CD4-positive, alpha-beta T cell (primary cell): ENCODE measurements around the gene ABR. TPM values are rescaled to one million over a fixed set of nuclear protein-coding genes. Genes with fewer than 3 reads are reported as not detected.

Experiments used
- ATAC-seq: fragments of 200-7000 bp; cut with Tn5 transposase; one replicate; pipeline ENCODE4 v1.10.0; 2022; ENCODE audit warnings: mild to moderate bottlenecking; ENCODE audit not compliant: poor library complexity
- CTCF ChIA-PET: fragments of 350-600 bp; sonication (Branson Sonifier 250); formaldehyde crosslinking; loops from one replicate; lab custom pipeline; 2021; ENCODE audit warnings: antibody characterized with exemption, inconsistent platforms; lab: Charles Lee
- POLR2A ChIA-PET: fragments of 350-600 bp; sonication (Branson Sonifier 250); formaldehyde crosslinking; loops from one replicate; lab custom pipeline; 2021; ENCODE audit warnings: antibody characterized with exemption, inconsistent platforms; lab: Charles Lee
- DNase-seq, 14 experiments: peaks; one replicate each; pipeline ENCODE4 v3.0.0-alpha.2; 2013 to 2020; ENCODE audit warnings: mixed read lengths in 2 of 14
- H3K27ac ChIP-seq, 2 donors: one replicate each; pipeline versions ENCODE4 v1.5.1 to v1.7.0; 2013; ENCODE audit warnings: low read length in 2 of 2, low read depth in 1 of 2, mild to moderate bottlenecking in 1 of 2
- H3K27me3 ChIP-seq, 2 experiments: 1 replicate in 1 of 2; 2 replicates in 1 of 2; pipeline versions ENCODE4 v1.6.1 to v1.7.0; 2013; ENCODE audit warnings: low read length in 2 of 2, control low read depth in 1 of 2, mild to moderate bottlenecking in 1 of 2, moderate library complexity in 1 of 2; ENCODE audit not compliant: insufficient read depth in 2 of 2, control insufficient read depth in 1 of 2
- H3K36me3 ChIP-seq: one replicate; pipeline ENCODE4 v1.6.1; 2013; ENCODE audit warnings: low read length, control low read depth; ENCODE audit not compliant: insufficient read depth
- H3K4me1 ChIP-seq: one replicate; pipeline ENCODE4 v1.6.1; 2013; ENCODE audit warnings: low read length, control low read depth; ENCODE audit not compliant: insufficient read depth
- H3K4me3 ChIP-seq: one replicate; pipeline ENCODE4 v1.5.1; 2013; ENCODE audit warnings: mild to moderate bottlenecking, low read length, moderate library complexity
- H3K9me3 ChIP-seq, 2 experiments: 1 replicate in 1 of 2; 2 replicates in 1 of 2; pipeline versions ENCODE4 v1.6.1 to v1.7.0; 2013; ENCODE audit warnings: low read length in 2 of 2, mild to moderate bottlenecking in 2 of 2, control low read depth in 1 of 2, moderate library complexity in 1 of 2; ENCODE audit not compliant: control insufficient read depth in 1 of 2, insufficient read depth in 1 of 2
- H3K27ac Mint-ChIP-seq: one replicate; pipeline ENCODE4 v1.8.0; 2020; ENCODE audit warnings: mixed read lengths
- H3K27me3 Mint-ChIP-seq: one replicate; pipeline ENCODE4 v1.8.0; 2021; ENCODE audit warnings: mixed read lengths
- H3K36me3 Mint-ChIP-seq: one replicate; pipeline ENCODE4 v1.8.0; 2021; ENCODE audit warnings: low read depth, mixed read lengths
- H3K4me1 Mint-ChIP-seq: one replicate; pipeline ENCODE4 v1.8.0; 2021; ENCODE audit warnings: low read depth, mixed read lengths
- H3K4me3 Mint-ChIP-seq: one replicate; pipeline ENCODE4 v1.8.0; 2020; ENCODE audit warnings: mild to moderate bottlenecking, mixed read lengths
- H3K9me3 Mint-ChIP-seq: one replicate; pipeline ENCODE4 v1.8.0; 2020; ENCODE audit warnings: mixed read lengths
- intact Hi-C, 2 experiments: fragments of 100-400 bp; cut with DNase I in 1 of 2; cut with micrococcal nuclease in 1 of 2; formaldehyde crosslinking; loops; one replicate each; pipeline versions ENCODE4 v1.15.1 to v1.9.0; 2023 to 2025; cut with DNase I, micrococcal nuclease
- total RNA-seq, 174 experiments: library from RNA in 2 of 174; stranded (reverse) in 2 of 174; gene quantifications; one replicate each; pipeline ENCODE4 v1.2.3 and lab custom pipeline; 2021 to 2026
- TF ChIP-seq, protein P1 (sequence below): fragments of 200-600 bp; IDR thresholded peaks from one replicate; pipeline ENCODE4 v1.8.0; 2022; ENCODE audit warnings: antibody characterized with exemption, mild to moderate bottlenecking

The ABR gene
- total RNA-seq, 2 experiments from 2014 or later: 72.4 to 74.8 TPM

DNA sequence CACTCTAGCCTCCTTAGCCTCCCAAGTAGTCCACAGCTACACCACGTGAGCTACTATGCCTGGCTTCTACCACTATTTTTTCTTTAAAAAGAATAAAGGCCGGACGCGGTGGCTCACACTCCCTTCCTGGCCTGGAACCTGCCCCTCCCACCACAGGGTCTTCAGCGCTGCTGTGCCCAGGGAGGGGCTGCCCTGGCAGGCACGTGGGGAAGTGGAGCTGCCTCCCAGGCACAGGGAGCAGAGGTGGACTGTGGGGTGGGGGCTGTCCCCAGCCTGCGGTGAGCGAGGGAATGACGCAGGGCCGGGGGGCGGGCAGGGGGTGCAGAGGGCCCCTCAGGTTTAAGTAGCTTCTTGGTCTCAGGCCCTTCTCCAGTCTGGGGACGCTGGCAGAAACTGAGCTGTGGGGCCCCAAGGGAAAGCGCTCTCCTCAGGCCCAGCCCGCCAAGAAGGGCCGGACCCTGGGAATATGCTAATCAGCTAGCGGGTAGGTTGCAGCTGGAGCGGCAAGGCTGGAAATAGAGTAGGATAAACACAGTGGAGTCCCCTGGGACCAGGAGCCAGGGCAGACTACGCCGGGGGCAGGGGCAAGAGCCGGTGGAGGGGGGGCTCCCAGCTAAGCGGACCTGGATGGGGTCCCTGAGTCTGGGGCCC is 136.1 kb downstream of the ABR start:
- peaks cover 5% of the 10 kb centered on the region for H3K4me1 ChIP-seq
- POLR2A ChIA-PET: no interaction called here
- H3K9me3 ChIP-seq: no peaks in the 10 kb centered on the region
- Mint-ChIP-seq H3K36me3 (peaks cover 35% of the 10 kb centered on the region), H3K9me3 (no peaks in the 10 kb centered on the region), H3K27me3 (no peaks in the 10 kb centered on the region), H3K4me3 (no peak overlapping the region), H3K27ac (no peak overlapping the region), H3K4me1 (no peaks in the 10 kb centered on the region)
- CTCF ChIA-PET: no interaction called here
- ATAC-seq: no peak
- peaks cover 39% of the 10 kb centered on the region for H3K36me3 ChIP-seq
- TF ChIP-seq, protein P1, sequence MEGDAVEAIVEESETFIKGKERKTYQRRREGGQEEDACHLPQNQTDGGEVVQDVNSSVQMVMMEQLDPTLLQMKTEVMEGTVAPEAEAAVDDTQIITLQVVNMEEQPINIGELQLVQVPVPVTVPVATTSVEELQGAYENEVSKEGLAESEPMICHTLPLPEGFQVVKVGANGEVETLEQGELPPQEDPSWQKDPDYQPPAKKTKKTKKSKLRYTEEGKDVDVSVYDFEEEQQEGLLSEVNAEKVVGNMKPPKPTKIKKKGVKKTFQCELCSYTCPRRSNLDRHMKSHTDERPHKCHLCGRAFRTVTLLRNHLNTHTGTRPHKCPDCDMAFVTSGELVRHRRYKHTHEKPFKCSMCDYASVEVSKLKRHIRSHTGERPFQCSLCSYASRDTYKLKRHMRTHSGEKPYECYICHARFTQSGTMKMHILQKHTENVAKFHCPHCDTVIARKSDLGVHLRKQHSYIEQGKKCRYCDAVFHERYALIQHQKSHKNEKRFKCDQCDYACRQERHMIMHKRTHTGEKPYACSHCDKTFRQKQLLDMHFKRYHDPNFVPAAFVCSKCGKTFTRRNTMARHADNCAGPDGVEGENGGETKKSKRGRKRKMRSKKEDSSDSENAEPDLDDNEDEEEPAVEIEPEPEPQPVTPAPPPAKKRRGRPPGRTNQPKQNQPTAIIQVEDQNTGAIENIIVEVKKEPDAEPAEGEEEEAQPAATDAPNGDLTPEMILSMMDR: no peak
- no peaks in the 10 kb centered on the region for H3K27me3 ChIP-seq
- H3K4me3 ChIP-seq: no peak overlapping the region
- H3K27ac ChIP-seq: no peak overlapping the region
- no peak for DNase-seq
- intact Hi-C loops: no loop called here

DNA sequence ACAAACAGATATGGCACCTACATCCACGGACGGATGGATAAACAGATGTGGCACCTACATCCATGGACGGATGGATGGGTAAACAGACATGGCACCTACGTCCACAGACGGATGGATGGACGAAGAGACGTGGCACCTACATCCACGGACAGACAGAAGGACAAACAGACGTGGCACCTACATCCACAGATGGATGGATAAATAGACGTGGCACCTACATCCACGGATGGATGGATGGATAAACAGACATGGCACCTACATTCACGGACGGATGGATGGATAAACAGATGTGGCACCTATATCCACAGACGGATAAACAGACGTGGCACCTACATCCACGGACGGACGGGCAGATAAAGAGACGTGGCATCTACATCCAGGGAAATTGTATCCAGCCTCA is 137.3 kb downstream of the ABR start:
- ATAC-seq: no peak
- no peak for DNase-seq
- Mint-ChIP-seq H3K27ac (no peak overlapping the region), H3K27me3 (no peaks in the 10 kb centered on the region), H3K36me3 (peaks cover 29% of the 10 kb centered on the region), H3K4me1 (no peaks in the 10 kb centered on the region), H3K9me3 (no peaks in the 10 kb centered on the region), H3K4me3 (no peak overlapping the region)
- CTCF ChIA-PET: no interaction called here
- POLR2A ChIA-PET: no interaction called here
- Histone ChIP-seq H3K27ac (no peak overlapping the region), H3K4me3 (no peak overlapping the region), H3K36me3 (peaks cover 35% of the 10 kb centered on the region), H3K9me3 (no peaks in the 10 kb centered on the region), H3K27me3 (no peaks in the 10 kb centered on the region), H3K4me1 (peaks cover 5% of the 10 kb centered on the region)
- intact Hi-C loops: no loop called here
- TF ChIP-seq, protein P1: no peak

DNA sequence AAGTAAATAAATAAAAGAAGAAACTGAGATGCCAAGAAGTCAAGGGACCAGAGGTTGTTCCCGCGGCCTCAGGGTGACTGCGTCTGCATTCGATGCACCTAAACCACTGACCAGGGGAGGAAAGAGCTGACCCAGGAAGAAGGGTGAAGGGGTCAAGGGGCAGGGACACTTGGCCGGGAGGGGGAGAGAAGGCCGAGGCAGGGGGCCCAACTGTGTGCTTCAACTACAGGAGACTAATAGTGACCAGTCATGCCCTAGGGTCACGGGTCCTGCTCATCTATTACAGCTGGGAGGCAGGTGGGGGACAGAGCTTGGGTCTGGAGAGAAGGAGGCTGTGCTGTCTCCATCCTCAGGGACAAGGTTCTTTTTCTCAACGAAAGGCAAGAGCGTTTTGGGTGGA is 138.0 kb downstream of the ABR start:
- no peaks in the 10 kb centered on the region for H3K9me3 Mint-ChIP-seq
- H3K27me3 ChIP-seq: no peaks in the 10 kb centered on the region
- intact Hi-C loops: no loop called here
- no peaks in the 10 kb centered on the region for H3K4me1 Mint-ChIP-seq
- no peak overlapping the region for H3K27ac ChIP-seq
- no peak overlapping the region for H3K4me3 Mint-ChIP-seq
- TF ChIP-seq, protein P1: no peak
- peaks cover 29% of the 10 kb centered on the region for H3K36me3 Mint-ChIP-seq
- H3K4me1 ChIP-seq: peaks cover 5% of the 10 kb centered on the region
- no peak overlapping the region for H3K27ac Mint-ChIP-seq
- no peak overlapping the region for H3K4me3 ChIP-seq
- ATAC-seq: no peak
- peaks cover 34% of the 10 kb centered on the region for H3K36me3 ChIP-seq
- CTCF ChIA-PET: no interaction called here
- POLR2A ChIA-PET: no interaction called here
- H3K27me3 Mint-ChIP-seq: no peaks in the 10 kb centered on the region
- no peak for DNase-seq
- H3K9me3 ChIP-seq: no peaks in the 10 kb centered on the region
